HFF-Myc (cell line): ENCODE data around the gene RAPH1.

ENCODE experiments used
- DNase-seq: peaks from one replicate; pipeline ENCODE4 v3.0.0-alpha.2; 2011; ENCODE audit warnings: low read depth; ENCODE audit errors: extremely low read depth
- H3K4me3 ChIP-seq: replicated peaks from 2 replicates; pipeline ENCODE4 v1.5.1; 2011; ENCODE audit warnings: low read depth, mild to moderate bottlenecking, control low read depth, low read length
- CTCF ChIP-seq: IDR thresholded peaks from 2 replicates; pipeline ENCODE4 v1.5.1; 2012; ENCODE audit warnings: mild to moderate bottlenecking, low read depth, low read length, control low read depth; ENCODE audit errors: missing control alignments

RAPH1 gene

GRCh38 chr2:203535078-203535783, at the start of gene RAPH1:
RAPH1 (minus strand) TSS chr2:203535301; CDS start chr2:203495353, 39,948 bp downstream.
- peak within 1 kb of the TSS; percentile 79 for H3K4me3 ChIP-seq
- DNase-seq, result peak; percentile 59
- no peak for TF ChIP-seq CTCF

- TF ChIP-seq CTCF, result no peak
- no peak for DNase-seq
- no peak overlapping the region for H3K4me3 ChIP-seq
These were observed 49.7 kb upstream of the RAPH1 start for GRCh38 chr2:203584784-203585183.

- no peak for TF ChIP-seq CTCF
- no peak overlapping the region for H3K4me3 ChIP-seq
- no peak for DNase-seq
These were observed 48.6 kb upstream of the RAPH1 start for GRCh38 chr2:203583701-203584100.

- DNase-seq, result no peak
- no peak for TF ChIP-seq CTCF
- no peak overlapping the region for H3K4me3 ChIP-seq
These were observed 48.1 kb upstream of the RAPH1 start for GRCh38 chr2:203583084-203583695.

- no peak for DNase-seq
- H3K4me3 ChIP-seq, result no peak overlapping the region
- no peak for TF ChIP-seq CTCF
These were observed 47.4 kb upstream of the RAPH1 start for GRCh38 chr2:203582468-203582867.

- no peak for DNase-seq
- no peak overlapping the region for H3K4me3 ChIP-seq
- TF ChIP-seq CTCF, result no peak
These were observed 45.7 kb upstream of the RAPH1 start for GRCh38 chr2:203580844-203581243.
